Uterus (tissue), 2 donors: ENCODE data around the gene UBE2E1.

Experiments used
- CTCF ChIP-seq, 4 experiments: fragments of 200-600 bp in 2 of 4; fragments of 450-650 bp in 2 of 4; sonication (generic) in 2 of 4; IDR thresholded peaks; one replicate each; pipeline ENCODE4 v1.5.1; 2016 to 2019; ENCODE audit warnings: antibody characterized with exemption in 4 of 4, mild to moderate bottlenecking in 2 of 4, moderate library complexity in 1 of 4
- POLR2A ChIP-seq, 2 donors: fragments of 450-650 bp; IDR thresholded peaks; one replicate each; pipeline ENCODE4 v1.6.1; 2016; ENCODE audit warnings: antibody characterized with exemption in 2 of 2, mild to moderate bottlenecking in 1 of 2, moderate library complexity in 1 of 2

GRCh38 chr3:23832523-23832922 is 26.8 kb downstream of the UBE2E1 start:
- TF ChIP-seq CTCF (IDR thresholded peaks at IDR 0.05): no peak
- TF ChIP-seq POLR2A (IDR thresholded peaks at IDR 0.05): no peak
